GM18502 (cell line): ENCODE results near the gene ANLN.

Experiments used
- ATAC-seq: cut with Tn5 transposase; IDR thresholded peaks from one replicate; pipeline ENCODE4 v1.9.1; 2021; ENCODE audit warnings: mild to moderate bottlenecking; ENCODE audit not compliant: unreplicated experiment, poor library complexity

The ANLN gene

GRCh38 chr7:36406156-36406555 lies 16.5 kb downstream of the ANLN start:
- no peak for ATAC-seq

GRCh38 chr7:36407636-36408550 lies 18.2 kb downstream of the ANLN start:
- no peak for ATAC-seq

GRCh38 chr7:36408589-36408988 lies 18.9 kb downstream of the ANLN start:
- ATAC-seq: no peak

- ATAC-seq: no peak
These were observed 19.5 kb downstream of the ANLN start for GRCh38 chr7:36409180-36409579.

- ATAC-seq: no peak
These were observed 25.5 kb downstream of the ANLN start for GRCh38 chr7:36415144-36415543.

GRCh38 chr7:36416251-36416650 lies 26.6 kb downstream of the ANLN start:
- ATAC-seq: no peak

- no peak for ATAC-seq
These were observed 30.6 kb downstream of the ANLN start for GRCh38 chr7:36420307-36420706.

- no peak for ATAC-seq
These were observed 32.4 kb downstream of the ANLN start for GRCh38 chr7:36422072-36422471.

GRCh38 chr7:36423633-36424032 lies 34.0 kb downstream of the ANLN start:
- ATAC-seq: no peak

GRCh38 chr7:36430186-36430585 lies 40.5 kb downstream of the ANLN start:
- no peak for ATAC-seq

GRCh38 chr7:36430881-36431280 lies 41.2 kb downstream of the ANLN start:
- ATAC-seq: no peak

- ATAC-seq: no peak
These were observed 48.5 kb downstream of the ANLN start for GRCh38 chr7:36438211-36438610.

- no peak for ATAC-seq
These were observed 50.0 kb downstream of the ANLN start for GRCh38 chr7:36439624-36440023.

- ATAC-seq: no peak
These were observed 51.2 kb downstream of the ANLN start for GRCh38 chr7:36440880-36441279.

GRCh38 chr7:36441344-36442022 lies 51.8 kb downstream of the ANLN start:
- ATAC-seq: no peak

- ATAC-seq: no peak
These were observed 59.2 kb downstream of the ANLN start for GRCh38 chr7:36448781-36449379.

GRCh38 chr7:36449685-36450084 lies 60.0 kb downstream of the ANLN start:
- ATAC-seq: no peak

- no peak for ATAC-seq
These were observed 64.1 kb downstream of the ANLN start for GRCh38 chr7:36453769-36454168.

- ATAC-seq: no peak
These were observed 66.0 kb downstream of the ANLN start for GRCh38 chr7:36455646-36456045.

- no peak for ATAC-seq
These were observed 66.5 kb downstream of the ANLN start for GRCh38 chr7:36456138-36456537.

GRCh38 chr7:36456548-36456947 lies 66.9 kb downstream of the ANLN start:
- no peak for ATAC-seq
